Activated naive CD8-positive, alpha-beta T cell treated with anti-CD3 and anti-CD28 coated beads, Interleukin-2, amount 50 U/mL, for 24 hours (primary cell): Measurements from ENCODE around the gene IL1RAPL1.

Experiments used
- ATAC-seq: fragments of 150-1000 bp; cut with Tn5 transposase; one replicate; pipeline ENCODE4 v1.10.0; 2021
- DNase-seq: peaks from one replicate; pipeline ENCODE4 v3.0.0; 2021
- H3K27ac Mint-ChIP-seq: one replicate; pipeline ENCODE4 v1.8.0; 2021; ENCODE audit warnings: mild to moderate bottlenecking, mixed read lengths
- H3K27me3 Mint-ChIP-seq: one replicate; pipeline ENCODE4 v1.8.0; 2021; ENCODE audit warnings: mixed read lengths
- H3K36me3 Mint-ChIP-seq: one replicate; pipeline ENCODE4 v1.8.0; 2021; ENCODE audit warnings: low read depth, mixed read lengths
- H3K4me1 Mint-ChIP-seq: one replicate; pipeline ENCODE4 v1.8.0; 2021; ENCODE audit warnings: mixed read lengths
- H3K4me3 Mint-ChIP-seq: one replicate; pipeline ENCODE4 v1.8.0; 2021; ENCODE audit warnings: mild to moderate bottlenecking, moderate library complexity, mixed read lengths
- H3K9me3 Mint-ChIP-seq: one replicate; pipeline ENCODE4 v1.8.0; 2021; ENCODE audit warnings: mixed read lengths

Gene IL1RAPL1

DNA sequence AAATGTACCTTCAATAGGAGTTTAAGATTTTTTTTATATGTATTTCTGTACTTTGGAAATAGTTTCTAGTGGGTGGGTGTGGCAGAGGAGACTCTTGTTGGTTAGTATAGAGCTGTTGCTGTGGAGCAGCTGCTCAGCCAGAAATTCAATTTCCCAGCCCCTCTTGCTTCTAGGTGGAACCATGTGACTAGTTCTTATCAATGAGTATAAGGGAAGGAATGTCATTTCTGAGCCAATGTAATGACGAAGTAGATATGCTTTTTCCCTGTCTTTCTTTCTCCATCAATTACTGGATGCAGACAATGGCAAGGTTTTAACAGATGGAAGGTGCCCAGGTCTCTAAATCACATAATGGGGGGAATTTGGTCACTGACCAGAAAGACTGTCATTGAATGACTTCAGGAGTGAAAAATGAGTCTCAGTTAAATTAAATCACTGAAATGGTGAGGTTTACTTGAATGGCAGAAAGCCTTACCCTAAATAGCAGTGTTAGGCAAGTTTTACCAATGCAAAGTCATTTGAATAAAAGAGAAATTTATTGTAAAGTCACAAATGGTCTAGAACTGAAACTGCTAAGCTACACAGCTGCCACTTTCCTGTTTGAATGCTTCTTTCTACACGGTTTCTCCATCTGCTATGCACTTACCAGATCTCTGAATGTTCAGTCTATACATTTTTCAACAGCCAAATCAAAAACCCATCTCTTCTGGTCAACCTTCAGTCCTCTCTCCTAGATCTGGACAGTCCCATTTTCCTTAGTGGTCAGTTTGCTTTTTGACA lies 832.7 kb downstream of the IL1RAPL1 start:
- H3K27ac Mint-ChIP-seq: no peak overlapping the region
- no peak for ATAC-seq
- no peak for DNase-seq
- no peaks in the 10 kb centered on the region for H3K9me3 Mint-ChIP-seq
- H3K4me3 Mint-ChIP-seq: no peak overlapping the region
- H3K27me3 Mint-ChIP-seq: no peaks in the 10 kb centered on the region
- no peaks in the 10 kb centered on the region for H3K4me1 Mint-ChIP-seq
- H3K36me3 Mint-ChIP-seq: no peaks in the 10 kb centered on the region

DNA sequence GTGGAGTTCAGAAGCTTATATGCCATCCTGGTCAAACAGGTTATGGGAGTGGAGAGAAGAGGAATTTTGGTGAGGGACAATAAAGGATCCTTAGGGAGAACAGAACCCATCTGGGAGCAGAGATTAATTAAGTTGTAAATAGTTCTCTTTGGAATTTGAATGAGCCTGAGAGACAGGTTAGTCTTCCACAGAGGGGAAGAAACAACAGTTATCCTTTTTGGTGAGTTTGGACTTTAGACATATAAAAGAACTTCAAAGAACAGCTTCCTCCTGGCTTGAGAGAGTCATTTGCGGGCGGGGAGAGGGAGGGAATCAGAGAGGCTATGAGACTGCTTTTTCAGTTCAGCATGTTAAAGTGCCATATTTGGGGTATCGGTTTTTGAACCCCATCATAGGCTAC lies 834.8 kb downstream of the IL1RAPL1 start:
- Mint-ChIP-seq H3K36me3 (no peaks in the 10 kb centered on the region), H3K9me3 (no peaks in the 10 kb centered on the region), H3K4me3 (no peak overlapping the region), H3K27me3 (no peaks in the 10 kb centered on the region), H3K4me1 (no peaks in the 10 kb centered on the region), H3K27ac (no peak overlapping the region)
- ATAC-seq: no peak
- DNase-seq: no peak

DNA sequence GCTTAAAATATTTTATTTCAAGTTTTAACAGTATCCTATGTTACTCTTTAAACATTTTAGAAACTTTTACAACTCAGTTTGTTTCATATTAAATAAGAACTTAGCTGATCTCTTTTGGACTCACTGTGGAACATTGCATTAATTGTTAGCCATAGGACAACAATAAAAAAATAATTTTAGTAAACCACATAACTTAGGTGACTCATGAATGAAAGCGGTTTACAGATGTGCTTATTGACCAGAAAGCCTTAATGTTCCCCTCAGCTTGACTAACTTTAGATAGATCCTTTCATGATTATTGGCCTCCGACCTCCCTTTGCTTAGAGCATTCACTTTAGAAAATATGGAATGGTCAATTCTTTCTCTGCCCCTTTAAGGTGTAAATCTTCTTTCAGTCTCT lies 844.6 kb downstream of the IL1RAPL1 start:
- Mint-ChIP-seq H3K4me1 (no peaks in the 10 kb centered on the region), H3K27ac (no peak overlapping the region), H3K9me3 (no peaks in the 10 kb centered on the region), H3K36me3 (no peaks in the 10 kb centered on the region), H3K27me3 (no peaks in the 10 kb centered on the region), H3K4me3 (no peak overlapping the region)
- ATAC-seq: no peak
- no peak for DNase-seq

DNA sequence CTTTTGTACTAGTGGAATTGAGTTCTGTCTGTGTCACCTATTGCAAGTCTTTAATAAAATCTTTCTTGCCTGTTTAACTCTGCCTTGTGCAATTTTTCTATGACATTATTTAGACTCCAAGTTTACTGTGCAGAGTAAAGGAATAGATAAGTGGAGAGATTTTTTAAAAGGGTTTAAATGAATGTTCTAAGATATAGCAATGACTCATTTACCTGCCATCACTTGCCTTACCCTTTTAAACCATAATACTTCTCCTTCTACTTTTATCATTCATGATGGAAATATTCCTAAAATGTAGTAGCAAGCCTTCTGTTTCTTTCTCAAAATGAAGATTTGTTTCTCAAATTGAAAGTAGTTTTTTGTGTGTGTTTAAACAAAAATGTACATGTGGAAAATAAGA lies 845.3 kb downstream of the IL1RAPL1 start:
- Mint-ChIP-seq H3K9me3 (no peaks in the 10 kb centered on the region), H3K4me1 (no peaks in the 10 kb centered on the region)

DNA sequence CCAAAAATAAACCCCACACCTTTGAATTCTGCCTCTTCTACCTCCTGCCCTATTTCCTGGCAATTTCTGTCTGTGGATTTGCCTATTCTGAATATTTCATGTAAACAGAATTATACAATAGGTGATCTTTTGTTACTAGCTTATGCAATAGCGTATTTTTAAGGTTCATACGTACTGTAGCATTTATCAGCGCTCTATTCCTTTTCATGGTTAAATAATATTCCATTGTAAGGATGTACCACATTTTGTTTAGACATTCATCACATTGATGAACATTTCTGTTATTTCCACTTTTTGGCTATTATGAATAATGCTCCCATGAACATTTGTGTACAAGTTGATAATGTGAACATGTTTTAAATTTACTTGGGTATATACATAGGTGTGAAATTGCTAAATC lies 847.7 kb downstream of the IL1RAPL1 start:
- H3K9me3 Mint-ChIP-seq: no peaks in the 10 kb centered on the region
- ATAC-seq (no peak), DNase-seq (no peak)
- H3K36me3 Mint-ChIP-seq: no peaks in the 10 kb centered on the region
- H3K4me3 Mint-ChIP-seq: no peak overlapping the region
- H3K4me1 Mint-ChIP-seq: no peaks in the 10 kb centered on the region
- H3K27me3 Mint-ChIP-seq: no peaks in the 10 kb centered on the region
- no peak overlapping the region for H3K27ac Mint-ChIP-seq

More for the DNA sequence above, 845.3 kb downstream of the IL1RAPL1 start:
- no peaks in the 10 kb centered on the region for H3K36me3 Mint-ChIP-seq
- no peaks in the 10 kb centered on the region for H3K27me3 Mint-ChIP-seq
- no peak overlapping the region for H3K27ac Mint-ChIP-seq
- no peak overlapping the region for H3K4me3 Mint-ChIP-seq
- DNase-seq (no peak), ATAC-seq (no peak)

DNA sequence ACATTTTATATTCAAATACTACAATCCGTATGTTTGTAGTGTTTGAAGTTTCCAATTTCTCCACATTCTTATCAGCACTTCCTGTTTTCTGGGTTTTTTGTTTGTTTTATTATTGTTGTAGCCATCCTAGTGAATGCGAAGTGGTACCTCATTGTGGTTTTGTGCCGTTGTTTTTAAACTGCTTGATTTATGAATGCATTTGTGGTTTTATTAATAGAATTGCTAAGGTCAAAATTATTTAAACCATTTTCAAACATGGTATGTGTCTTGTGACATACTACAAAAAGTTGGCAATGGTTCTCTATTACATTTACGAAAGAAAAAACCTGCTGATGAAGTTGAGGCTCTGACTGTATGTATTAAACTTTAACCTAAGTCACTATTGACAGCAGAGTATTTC lies 848.1 kb downstream of the IL1RAPL1 start:
- ATAC-seq: no peak

DNA sequence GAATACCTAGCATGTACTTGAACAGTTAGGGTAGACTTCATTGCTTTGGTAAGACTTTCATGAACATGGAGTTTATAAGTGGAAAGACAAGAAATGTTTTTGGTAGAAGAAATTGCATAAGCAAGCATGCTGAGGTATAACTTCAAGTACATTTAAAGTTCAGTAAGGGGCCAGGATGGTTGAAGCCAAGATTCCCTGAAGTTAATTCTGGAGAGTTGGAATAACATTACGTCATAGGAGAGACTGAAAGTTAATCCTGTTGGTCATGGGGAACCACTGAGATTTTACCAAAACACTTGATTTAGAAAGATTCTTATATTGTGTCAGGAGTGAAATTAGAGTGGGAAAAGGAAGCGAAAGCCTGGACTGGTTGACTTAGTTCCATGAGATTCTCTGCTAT lies 860.6 kb downstream of the IL1RAPL1 start:
- Mint-ChIP-seq H3K36me3 (no peaks in the 10 kb centered on the region), H3K4me1 (no peaks in the 10 kb centered on the region), H3K27me3 (no peaks in the 10 kb centered on the region), H3K4me3 (no peak overlapping the region), H3K9me3 (no peaks in the 10 kb centered on the region), H3K27ac (no peak overlapping the region)
- ATAC-seq (no peak), DNase-seq (no peak)

More for the DNA sequence above, 848.1 kb downstream of the IL1RAPL1 start:
- no peaks in the 10 kb centered on the region for H3K4me1 Mint-ChIP-seq
- H3K9me3 Mint-ChIP-seq: no peaks in the 10 kb centered on the region
- no peak overlapping the region for H3K27ac Mint-ChIP-seq
- no peaks in the 10 kb centered on the region for H3K36me3 Mint-ChIP-seq
- no peaks in the 10 kb centered on the region for H3K27me3 Mint-ChIP-seq
- DNase-seq: no peak
- no peak overlapping the region for H3K4me3 Mint-ChIP-seq

DNA sequence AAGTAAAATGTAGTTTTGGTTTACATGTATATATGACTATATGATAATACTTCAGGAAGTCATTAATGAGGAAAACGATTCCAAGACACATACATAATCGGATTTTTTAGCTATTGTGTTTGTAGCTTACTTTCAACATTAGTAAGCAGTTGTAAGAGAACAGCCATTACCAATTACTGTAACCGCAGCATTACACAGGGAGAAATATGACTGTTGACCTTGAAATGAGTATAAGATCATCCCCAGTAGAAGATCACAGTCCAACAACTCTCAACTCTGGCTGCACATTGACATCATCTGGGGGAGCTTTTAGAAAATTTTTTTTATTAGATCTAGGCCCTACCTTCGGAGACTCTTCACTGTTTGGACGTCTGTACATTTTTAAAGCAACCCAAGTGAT lies 866.1 kb downstream of the IL1RAPL1 start:
- Mint-ChIP-seq H3K9me3 (peaks cover 3% of the 10 kb centered on the region), H3K4me3 (no peak overlapping the region), H3K36me3 (no peaks in the 10 kb centered on the region), H3K27ac (no peak overlapping the region), H3K27me3 (no peaks in the 10 kb centered on the region), H3K4me1 (no peaks in the 10 kb centered on the region)
- no peak for ATAC-seq
- DNase-seq: no peak

DNA sequence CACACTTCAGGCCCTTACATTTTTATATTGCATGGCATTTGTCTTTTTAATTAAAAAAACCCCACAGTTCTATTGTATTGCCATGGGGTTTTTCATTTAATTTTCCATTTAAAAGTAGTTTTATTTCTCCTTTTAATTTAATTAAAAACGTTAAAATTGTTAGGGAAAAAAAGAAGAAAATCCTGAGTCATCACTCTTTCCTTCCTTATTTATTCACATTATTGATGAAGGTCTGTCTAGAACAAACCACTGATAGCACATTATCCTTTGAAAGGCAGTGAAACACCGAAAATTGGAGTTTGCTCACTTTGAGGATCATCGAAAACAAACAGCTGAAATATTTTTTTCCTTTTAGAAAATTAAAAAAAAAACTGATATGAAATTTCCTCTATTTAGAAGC lies 868.5 kb downstream of the IL1RAPL1 start:
- Mint-ChIP-seq H3K27ac (no peak overlapping the region), H3K36me3 (no peaks in the 10 kb centered on the region), H3K27me3 (no peaks in the 10 kb centered on the region), H3K9me3 (peaks cover 7% of the 10 kb centered on the region), H3K4me3 (no peak overlapping the region), H3K4me1 (no peaks in the 10 kb centered on the region)
- no peak for ATAC-seq
- DNase-seq: no peak

DNA sequence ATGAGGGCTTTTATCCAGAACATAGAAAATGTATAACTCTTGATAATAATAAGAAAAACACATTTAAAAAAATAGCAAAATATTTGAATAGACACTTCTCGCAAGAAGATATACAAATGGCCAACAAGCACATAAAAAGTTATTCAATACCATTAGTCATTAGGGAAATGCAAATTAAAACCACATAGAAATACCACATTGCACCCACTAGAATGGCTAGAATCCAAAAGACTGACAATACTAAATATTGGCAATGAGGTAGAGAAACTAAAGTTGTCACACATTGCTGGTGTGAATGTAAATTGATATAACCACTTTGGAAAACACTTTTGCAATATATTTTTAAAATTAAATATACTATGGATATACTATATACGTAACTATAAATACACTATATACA lies 873.8 kb downstream of the IL1RAPL1 start:
- Mint-ChIP-seq H3K27ac (no peak overlapping the region), H3K4me1 (no peaks in the 10 kb centered on the region), H3K27me3 (no peaks in the 10 kb centered on the region), H3K4me3 (no peak overlapping the region), H3K36me3 (no peaks in the 10 kb centered on the region), H3K9me3 (peaks cover 7% of the 10 kb centered on the region)
- DNase-seq (no peak), ATAC-seq (no peak)

DNA sequence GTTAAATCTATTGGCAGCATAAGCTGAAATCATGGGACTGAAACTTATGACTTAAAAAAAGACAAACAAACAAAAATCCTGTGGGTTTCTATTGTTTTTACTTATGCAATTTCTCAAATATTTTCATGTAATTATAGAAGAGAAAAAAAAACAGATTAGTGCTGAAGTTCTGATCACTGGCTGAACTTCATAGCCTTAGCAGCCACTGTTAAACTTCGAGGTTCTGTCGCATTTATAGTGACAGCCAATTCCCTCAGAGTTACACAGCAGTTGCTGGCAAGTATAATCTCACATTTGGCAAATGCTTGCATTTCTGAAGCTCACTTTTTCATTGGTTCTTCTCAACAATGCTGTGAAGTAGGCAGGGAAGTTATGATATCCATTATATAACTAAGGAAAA lies 879.2 kb downstream of the IL1RAPL1 start:
- H3K27ac Mint-ChIP-seq: no peak overlapping the region
- no peak overlapping the region for H3K4me3 Mint-ChIP-seq
- no peaks in the 10 kb centered on the region for H3K36me3 Mint-ChIP-seq
- no peaks in the 10 kb centered on the region for H3K9me3 Mint-ChIP-seq
- no peaks in the 10 kb centered on the region for H3K4me1 Mint-ChIP-seq
- no peak for DNase-seq
- ATAC-seq: no peak
- no peaks in the 10 kb centered on the region for H3K27me3 Mint-ChIP-seq

DNA sequence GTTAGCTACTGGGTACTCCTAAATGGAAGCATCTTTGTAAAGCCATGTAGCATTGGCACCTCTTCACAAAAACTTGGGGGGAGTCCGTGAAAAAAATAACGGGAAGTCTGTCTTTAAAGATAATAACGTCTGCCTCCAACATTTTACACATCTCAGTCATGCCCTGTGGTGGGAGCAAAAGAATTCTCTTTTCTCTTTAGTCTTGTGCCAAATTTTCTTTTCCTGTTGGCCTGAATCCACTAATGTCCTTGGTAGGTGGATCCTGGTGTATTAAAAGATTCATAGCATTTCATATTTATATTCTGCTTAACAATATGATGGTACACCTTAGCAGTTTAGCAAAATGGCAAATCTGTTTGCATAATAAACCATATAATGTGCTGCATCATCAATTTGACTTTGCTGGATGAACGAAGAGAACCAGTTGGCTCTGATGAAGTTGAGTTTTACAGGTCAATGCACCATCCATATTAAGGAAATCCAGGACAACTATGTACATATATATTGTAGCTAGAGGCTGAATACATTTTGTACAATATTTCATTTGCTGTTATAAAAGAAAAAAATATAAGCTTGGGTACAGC lies 881.8 kb downstream of the IL1RAPL1 start:
- ATAC-seq (no peak), DNase-seq (no peak)
- Mint-ChIP-seq H3K9me3 (no peaks in the 10 kb centered on the region), H3K4me1 (no peaks in the 10 kb centered on the region), H3K27me3 (no peaks in the 10 kb centered on the region), H3K4me3 (no peak overlapping the region), H3K27ac (no peak overlapping the region), H3K36me3 (no peaks in the 10 kb centered on the region)

DNA sequence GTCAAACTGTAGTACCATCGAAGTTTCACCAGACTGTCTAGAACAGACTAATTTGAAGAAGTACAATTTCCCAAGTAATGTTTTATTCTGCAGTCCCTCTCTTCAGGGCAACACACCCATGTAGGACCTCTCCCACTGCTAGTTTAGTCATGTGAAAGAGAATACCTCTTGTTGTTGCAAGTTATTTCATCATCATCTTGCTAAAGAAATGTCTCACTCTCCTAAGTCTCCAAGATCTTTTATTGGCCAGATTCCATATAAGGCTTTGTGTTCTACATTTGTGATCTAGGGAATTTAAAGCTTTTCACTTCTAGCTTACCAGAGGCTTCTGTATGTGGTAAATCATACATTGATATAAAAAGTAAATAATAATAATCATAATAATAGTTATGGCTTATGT lies 882.8 kb downstream of the IL1RAPL1 start:
- no peaks in the 10 kb centered on the region for H3K36me3 Mint-ChIP-seq
- H3K4me1 Mint-ChIP-seq: no peaks in the 10 kb centered on the region
- DNase-seq: no peak
- no peak overlapping the region for H3K27ac Mint-ChIP-seq
- no peak for ATAC-seq
- no peaks in the 10 kb centered on the region for H3K9me3 Mint-ChIP-seq
- no peak overlapping the region for H3K4me3 Mint-ChIP-seq
- H3K27me3 Mint-ChIP-seq: no peaks in the 10 kb centered on the region

DNA sequence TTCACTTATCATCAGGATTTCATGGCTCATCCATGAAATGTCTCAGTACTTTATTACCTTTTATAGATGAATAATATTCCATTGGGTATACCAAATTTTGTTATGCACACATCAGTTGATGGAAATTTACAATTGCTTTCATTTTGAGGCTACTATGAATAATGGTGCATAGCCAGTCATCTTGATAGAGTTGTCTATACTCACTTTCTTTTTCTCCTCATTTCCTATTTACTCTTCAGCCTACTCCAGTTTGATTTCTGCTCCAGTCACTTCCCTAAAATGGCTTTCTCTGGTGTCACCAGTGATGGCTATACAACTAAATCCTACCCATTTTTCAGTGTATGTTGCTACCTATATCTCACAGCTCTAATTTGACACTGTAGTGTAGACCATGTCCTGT lies 884.6 kb downstream of the IL1RAPL1 start:
- no peaks in the 10 kb centered on the region for H3K9me3 Mint-ChIP-seq
- H3K27ac Mint-ChIP-seq: no peak overlapping the region
- H3K36me3 Mint-ChIP-seq: no peaks in the 10 kb centered on the region
- DNase-seq (no peak), ATAC-seq (no peak)
- H3K4me1 Mint-ChIP-seq: no peaks in the 10 kb centered on the region
- H3K4me3 Mint-ChIP-seq: no peak overlapping the region
- H3K27me3 Mint-ChIP-seq: no peaks in the 10 kb centered on the region

DNA sequence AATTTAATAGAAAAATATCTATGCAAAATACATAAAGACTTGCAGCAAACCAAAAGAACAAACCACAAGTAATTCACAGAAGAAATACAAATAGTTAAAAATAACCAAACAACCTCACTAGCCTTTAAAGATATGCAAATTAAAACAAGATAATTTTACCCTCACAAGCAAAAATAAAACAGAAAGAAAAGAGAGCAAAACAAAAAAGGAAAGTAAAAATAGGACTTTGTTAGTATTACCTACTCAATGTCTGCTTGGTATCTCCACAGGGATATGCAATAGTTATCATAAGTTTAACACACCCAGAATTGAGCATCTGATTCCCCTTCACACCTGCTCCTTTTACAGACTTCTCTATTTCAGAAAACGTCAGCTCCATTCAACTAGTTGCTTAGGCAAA lies 890.6 kb downstream of the IL1RAPL1 start:
- no peak overlapping the region for H3K4me3 Mint-ChIP-seq

More for the DNA sequence above, 890.6 kb downstream of the IL1RAPL1 start:
- H3K27ac Mint-ChIP-seq: no peak overlapping the region
- no peaks in the 10 kb centered on the region for H3K36me3 Mint-ChIP-seq
- no peaks in the 10 kb centered on the region for H3K4me1 Mint-ChIP-seq
- no peaks in the 10 kb centered on the region for H3K27me3 Mint-ChIP-seq
- no peak for DNase-seq
- no peak for ATAC-seq
- H3K9me3 Mint-ChIP-seq: no peaks in the 10 kb centered on the region
